H1 (cell line): ENCODE results near the gene VSTM2L. TPM values are rescaled to one million over a fixed set of nuclear protein-coding genes. Genes with fewer than 3 reads are reported as not detected.

ENCODE experiments used
- POU5F1 ChIP-seq: IDR thresholded peaks from 2 replicates; pipeline ENCODE4 v1.6.1; 2011; ENCODE audit warnings: low read depth, mild to moderate bottlenecking, low read length, moderate library complexity
- SIX5 ChIP-seq: IDR thresholded peaks from 2 replicates; pipeline ENCODE4 v1.6.1; 2011; ENCODE audit warnings: mild to moderate bottlenecking, low read depth, low read length
- TAF7 ChIP-seq: optimal IDR thresholded peaks from 2 replicates; pipeline ENCODE3; 2011; ENCODE audit warnings: low read depth, mild to moderate bottlenecking, inconsistent platforms, low read length, moderate library complexity, borderline replicate concordance
- TEAD4 ChIP-seq: IDR thresholded peaks from 2 replicates; pipeline ENCODE4 v1.6.1; 2012; ENCODE audit warnings: low read depth, low read length, inconsistent platforms, mixed read lengths
- polyA plus RNA-seq, 7 experiments: library from polyadenylated mRNA; depleted of rRNA in 3 of 7; stranded (reverse) in 5 of 7; unstranded in 2 of 7; fragments of >200 nt in 5 of 7; fragments of 200-250 nt in 2 of 7; gene quantifications; 1 replicate in 5 of 7; 2 replicates in 1 of 7; 4 replicates in 1 of 7; pipeline versions ENCODE4 v1.2.1 to v1.2.3, GENCODE V29; 2011 to 2013; ENCODE audit warnings: missing spikeins in 2 of 7, mixed read lengths in 2 of 7
- total RNA-seq: library from RNA; stranded (reverse); fragmentation: NEBNext Ultra II Directional; extraction: Animal tissue kit (Norgen Biotek cat#: 25700); gene quantifications from 2 replicates; pipeline ENCODE4 v1.2.1, GENCODE V29; 2021

Gene VSTM2L
- total and polyA plus RNA-seq, 2 of the 8 experiments (the other 6 are each of a cell fraction or from before 2014, with no cell fraction given): 1.3 to 3.2 TPM

DNA sequence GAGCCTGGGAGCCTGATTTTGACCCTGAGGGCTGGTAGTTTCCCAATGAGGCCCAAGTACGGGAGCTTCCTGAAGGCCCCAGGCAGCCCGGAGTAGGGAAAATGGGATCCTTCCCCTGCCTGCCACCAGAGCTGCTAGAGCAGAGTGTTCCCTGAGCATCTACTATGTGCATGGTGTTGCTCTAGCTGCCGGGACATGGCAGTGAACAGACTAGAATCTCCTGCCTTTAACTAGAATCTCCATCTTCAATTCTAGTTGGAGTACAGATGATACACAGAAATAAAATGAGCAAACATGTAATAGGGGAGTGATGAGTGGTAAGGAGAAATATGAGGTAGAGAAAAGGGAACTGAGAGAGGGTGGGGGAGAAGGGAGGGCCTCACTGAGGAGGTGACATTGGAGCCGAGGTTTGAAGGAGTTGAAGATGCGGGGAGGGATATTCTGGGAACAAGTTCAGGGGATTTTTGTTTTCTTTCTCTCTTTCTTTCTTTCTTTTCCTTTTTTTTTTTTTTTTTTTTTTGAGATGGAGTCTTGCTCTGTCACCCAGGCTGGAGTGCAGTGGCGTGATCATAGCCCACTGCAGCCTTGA lies 18.5 kb downstream of the VSTM2L start (continued):
- TF ChIP-seq TAF7 (no peak), TEAD4 (no peak), SIX5 (no peak), POU5F1 (no peak)
